DMS53 treated with DMSO at 0.1 percent for 48 hours (cell line): ENCODE measurements around the gene SMPD2.
"Not testable (repeated sequence)": the region's sequence is repeated elsewhere in the genome, so short reads cannot be mapped to it uniquely, and the experiment has no call there.

Experiments
- DNase-seq: peaks from one replicate; lab custom pipeline; 2025; ENCODE audit not compliant: unreplicated experiment; lab: John Stamatoyannopoulos, UW

SMPD2 gene

DNA sequence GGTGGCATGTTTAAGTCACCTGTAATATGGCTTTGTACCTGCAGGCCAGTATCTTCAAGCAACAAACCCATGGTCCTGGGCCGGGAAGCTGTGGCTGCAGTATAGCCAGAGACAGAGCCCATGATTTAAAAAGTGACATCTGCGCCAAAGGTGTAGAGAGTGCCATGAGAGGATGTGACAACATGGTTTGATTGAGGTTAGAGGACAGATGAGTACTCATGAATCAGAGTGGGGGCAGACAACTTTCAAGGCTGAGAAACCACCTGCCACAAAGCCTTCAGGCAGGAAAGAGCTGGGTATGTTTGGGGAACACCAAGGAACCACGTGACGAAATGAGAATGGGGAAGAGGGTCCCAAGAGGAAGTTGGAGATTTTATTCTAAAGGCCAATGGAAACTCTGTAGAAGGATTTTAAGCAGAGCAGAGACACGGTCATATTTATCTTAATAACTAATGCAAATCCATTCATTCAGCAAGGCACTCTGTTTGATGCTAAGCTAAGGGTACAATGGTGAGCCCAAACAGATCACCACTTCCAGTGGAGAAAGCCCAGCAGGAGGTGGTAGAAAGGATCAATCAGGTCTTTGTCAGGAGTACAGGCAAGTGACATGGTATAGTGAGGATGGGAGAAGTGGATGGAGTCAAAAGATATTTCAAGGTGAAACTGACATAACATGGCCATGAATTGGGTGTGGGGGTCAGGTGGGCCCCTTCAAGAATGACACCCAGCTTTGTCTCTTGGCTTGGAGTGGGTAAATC is 18.4 kb downstream of the SMPD2 start:
- DNase-seq: no peak

DNA sequence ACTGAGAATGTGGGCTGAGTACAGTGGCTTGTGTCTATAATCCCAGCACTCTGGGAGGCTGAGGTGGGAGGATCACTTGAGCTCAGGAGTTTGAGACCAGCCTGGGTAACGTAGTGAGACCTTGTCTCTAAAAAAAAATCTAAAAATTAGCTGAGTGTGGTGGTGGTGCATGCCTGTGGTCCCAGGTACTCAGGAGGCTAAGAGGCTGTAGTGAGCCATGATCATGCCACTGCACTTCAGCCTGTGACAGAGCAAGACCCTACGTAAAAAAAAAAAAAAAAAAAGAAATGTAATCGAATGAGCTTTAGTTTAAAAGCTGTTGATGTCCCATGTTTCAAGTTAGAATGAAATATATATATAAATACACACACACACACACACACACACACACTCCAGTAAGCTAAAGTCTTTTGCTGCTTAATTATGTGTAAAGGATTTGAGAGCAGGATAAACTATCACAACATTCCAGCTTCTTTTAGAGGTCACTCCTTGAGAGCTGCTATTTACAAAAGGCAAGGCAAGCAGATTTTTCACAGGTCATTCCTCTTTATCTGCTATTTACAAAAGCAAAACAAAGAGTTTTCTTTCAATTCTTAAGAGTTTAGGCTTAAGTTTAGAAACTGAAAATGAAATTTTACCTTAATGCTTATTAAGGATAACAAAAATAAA is 19.8 kb downstream of the SMPD2 start:
- no peak for DNase-seq

DNA sequence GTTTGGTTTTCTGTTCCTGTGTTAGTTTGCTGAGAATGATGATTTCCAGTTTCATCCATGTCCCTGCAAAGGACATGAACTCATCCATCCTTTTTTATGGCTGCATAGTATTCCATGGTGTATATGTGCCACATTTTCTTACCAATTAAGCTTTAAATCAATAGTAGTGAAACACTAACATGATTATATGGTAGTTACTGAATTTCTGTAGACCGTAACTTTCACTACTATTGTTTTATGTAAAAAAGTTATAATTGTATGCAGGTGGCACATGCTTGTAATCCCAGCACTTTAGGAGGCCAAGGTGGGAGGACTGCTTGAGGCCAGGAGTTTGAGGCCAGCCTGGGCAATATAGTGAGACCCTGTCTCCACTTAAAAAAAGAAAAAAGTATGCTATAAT is 20.7 kb downstream of the SMPD2 start:
- DNase-seq: not testable (repeated sequence)

DNA sequence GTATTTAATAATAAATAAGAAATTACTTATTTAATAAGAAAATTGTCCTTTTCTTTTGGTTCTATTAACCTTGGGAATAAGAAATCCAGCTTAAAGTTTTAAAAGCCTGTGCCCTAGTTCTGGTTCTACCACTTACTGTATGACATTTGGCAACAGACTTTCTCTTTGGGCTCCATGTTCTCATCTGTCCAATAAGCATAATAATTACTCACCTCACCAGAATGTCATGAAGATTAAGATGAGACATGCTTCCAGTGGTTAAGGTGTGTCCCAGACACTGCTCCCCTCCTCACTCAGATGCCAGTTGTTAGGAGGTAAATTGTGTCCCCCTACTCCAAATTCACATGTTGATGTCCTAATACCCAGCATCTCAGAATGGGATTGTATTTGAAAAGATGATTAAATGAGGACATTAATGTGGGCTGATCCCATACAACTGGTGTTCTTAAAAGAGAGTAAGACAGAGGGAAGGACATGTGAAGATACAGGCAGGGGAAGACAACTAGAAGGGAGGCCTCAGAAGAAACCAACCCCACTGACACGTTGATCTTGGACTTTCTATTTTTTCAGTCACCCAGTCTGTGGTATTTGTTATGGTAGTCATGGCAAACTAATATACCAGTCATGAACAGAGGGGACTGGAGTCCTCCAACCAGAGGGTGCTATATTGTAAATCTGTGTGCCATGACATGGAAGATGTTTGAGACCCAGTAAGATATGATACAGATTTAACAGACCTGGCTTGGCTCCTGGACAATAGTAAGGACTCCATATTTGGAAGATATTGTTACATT is 21.4 kb downstream of the SMPD2 start:
- DNase-seq: no peak

DNA sequence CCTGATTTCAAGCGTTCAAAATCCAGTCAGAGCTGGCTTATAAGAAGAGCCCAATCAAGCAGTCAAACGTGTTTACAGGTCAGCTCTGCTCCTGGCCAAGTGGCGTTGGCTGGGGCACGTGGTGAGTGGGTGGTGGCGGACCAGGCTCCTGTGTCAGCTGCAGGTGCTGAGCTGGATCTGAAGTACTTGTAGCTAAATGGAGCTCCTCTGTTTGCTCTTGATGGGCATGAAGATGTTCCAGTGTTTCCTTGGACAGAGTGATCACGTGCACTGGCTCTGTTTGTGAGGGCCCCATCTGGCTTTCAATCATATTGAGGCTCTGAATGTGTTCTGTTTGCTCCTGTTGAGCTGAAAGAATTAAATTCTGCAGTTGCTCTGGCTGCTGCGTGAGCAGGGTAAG is 25.2 kb downstream of the SMPD2 start:
- peak; percentile 96 for DNase-seq

DNA sequence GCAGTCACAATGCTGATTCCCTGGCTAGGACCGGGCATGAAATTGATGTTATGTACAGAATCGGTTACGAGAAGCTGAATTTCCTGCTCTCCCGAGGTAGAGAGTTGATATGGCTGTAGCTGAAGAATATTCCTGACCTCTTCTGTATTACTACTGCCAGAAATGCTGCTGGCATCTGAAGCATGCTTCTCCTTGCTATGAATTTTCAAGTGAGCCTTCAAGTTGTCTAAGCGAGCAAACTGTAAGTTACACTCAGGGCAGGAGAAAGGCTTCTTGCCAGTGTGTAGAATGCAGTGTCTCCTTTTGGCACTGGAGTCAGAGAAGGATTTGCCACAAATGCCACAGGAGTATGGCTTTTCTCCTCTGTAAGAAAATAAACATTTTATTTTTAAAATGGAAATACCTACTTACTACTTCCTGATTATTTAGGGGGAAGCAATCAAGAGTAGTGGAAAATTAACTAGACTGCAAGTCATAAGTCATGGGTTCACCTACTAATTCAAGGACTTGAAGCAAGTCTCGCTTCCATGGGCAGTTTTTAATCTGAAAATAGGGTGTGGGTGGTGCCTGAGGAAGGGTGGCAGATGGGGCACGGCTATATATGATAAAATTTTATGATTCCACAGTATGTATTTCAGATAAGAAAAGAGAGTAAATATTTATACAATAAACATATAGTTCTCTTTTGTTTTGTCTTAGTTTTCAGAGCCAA is 25.8 kb downstream of the SMPD2 start:
- no peak for DNase-seq

DNA sequence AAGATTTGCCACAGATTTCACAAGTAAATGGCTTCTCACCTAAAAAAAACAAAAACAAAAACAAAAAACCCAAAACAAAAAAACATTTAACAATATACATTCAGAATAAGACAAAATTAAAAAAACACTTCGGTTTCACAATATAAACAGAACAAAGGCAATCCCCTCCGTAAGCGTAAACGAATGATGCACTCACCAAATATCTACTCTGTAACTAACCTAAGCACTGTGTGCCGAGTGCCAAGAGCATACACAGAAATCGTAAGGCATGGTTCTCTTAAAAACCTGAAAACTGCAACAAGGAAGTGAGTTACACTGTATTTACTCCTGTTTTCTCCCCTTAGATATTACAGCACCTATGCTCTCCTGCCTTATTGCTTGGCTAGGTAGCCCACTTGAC is 27.2 kb downstream of the SMPD2 start:
- no peak for DNase-seq

DNA sequence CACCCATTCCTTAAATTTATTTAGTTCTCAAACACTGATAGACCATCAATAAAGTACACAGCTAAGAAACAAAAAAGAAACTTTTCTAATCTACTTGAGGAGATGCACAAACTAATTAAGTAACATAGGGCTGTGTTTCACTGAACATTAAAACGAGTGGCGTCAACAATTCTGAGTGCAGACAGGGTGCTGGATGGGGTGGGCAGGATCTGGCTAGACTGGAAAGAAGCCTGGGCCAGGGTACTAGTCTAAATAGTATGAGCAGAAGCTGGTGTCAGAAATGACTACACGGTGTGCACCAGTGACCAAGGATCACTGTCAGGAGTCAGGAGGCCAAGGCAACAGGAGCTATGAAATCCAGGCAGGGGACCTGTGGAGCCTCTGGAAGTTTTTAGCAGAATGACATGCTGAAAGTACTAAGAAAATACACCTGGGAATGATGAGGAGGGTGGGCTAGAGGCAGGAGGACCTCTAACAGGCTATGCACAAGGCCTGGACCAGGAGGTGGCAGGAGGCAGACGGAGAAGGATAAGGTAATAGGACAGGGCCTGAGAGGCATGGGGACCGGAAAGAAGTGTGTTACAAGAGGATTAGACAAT is 29.2 kb downstream of the SMPD2 start:
- no peak for DNase-seq

DNA sequence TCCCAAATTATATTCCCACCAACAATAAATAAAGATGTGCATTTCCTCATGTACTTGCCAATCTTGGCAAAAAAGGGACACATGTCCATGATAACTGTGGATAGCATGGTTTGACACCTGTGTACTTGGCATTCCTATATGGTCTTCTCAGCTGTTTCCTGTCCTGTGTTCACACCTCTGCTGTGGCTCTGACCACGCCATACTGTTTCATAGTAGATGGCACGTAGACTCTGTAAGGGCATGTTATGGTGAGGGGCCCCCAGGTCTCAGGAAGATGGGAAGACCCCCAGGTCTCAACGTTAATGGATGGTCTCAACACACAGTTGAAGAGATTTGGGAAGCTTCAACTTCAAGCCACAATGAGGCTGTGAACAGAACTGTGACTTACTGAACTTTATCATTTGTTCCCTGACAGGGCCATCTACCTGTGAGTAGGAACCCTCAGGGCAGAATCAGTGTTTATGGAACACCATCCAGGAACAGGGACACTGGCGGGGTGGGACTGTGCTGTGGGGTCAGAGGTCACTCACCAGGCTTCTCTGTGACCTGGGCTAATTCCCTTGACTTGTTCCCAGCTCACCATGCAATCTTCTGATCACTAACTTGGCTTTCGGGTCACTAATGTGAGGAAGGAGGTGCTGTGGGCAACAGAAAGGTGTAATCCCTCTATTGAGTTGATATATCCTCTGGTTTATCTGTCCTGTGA is 30.7 kb downstream of the SMPD2 start:
- no peak for DNase-seq

DNA sequence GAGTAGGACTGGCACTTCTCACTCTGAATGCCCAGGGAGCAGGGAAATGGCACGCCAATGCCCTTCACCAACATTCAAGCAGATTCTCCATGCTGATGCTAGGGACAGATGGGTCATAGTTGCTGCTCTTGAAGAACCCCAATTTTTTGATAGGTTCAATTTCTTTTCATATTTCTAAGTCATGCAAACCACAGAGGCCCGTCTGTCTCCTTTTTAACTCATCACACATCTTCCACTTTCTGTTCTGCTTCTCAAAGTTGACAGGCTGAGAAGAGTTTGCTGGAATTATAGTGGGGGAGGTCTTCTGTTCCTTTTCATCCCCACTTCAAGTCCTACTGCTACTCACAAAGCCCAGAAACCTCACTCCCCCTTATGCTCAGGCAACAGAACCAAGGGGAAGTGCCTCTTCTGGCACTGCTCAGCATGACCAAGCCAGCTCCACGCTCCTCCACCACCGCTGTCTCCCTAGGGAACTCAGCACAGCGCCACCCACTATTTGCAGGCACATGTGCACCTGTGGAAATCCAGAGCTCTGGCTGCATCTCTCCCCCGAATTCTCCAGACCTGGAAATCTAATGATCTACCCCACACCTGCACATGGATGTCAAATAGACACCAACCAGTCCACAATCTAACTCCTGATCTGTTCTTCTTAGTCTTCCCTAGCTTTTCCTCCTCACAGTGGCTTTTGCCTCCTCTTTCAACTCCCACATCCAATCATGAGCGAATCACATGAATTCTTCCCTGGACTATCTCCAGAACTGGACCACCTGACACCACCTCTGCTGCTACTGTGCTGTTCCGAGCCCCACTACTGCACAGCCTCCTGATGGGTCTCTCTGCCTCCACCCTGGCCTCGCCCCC is 31.8 kb downstream of the SMPD2 start:
- DNase-seq: no peak

DNA sequence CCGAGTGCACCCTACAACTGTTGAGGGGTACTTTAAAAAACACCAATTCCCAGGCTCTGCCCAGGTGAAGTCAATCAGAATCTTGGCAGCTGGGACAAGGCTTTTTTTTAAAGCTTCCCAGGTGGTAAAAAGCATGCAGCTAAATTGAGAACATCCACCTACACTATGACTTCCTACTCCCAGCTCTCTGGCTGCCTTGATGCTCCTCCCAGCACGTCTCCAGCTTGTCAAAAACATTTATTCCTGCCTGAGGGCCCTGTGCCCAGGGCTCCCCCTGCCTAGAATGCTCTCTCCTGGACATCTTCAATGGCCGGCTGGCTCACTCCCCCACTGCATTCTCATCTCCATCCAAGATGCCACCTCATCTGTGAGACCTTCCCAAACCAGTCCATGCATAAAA is 32.6 kb downstream of the SMPD2 start:
- no peak for DNase-seq

DNA sequence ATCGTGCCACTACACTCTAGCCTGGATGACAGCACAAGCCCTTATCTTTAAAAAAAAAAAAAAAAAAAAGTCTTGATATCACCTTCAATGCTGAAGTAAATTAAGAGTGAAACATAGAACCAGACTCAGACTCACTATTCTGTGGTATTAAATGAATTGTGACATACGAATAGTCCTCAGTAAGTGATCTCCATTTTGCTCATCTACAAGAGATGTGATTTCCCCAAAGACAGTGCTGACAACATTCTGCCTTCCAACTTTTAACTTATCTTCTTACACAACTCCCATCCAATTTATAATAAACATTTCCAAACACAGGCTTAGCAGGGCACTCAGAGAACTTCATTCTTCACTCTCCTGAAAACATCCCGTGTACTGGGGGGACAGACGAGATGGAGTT is 34.5 kb downstream of the SMPD2 start:
- DNase-seq: no peak

DNA sequence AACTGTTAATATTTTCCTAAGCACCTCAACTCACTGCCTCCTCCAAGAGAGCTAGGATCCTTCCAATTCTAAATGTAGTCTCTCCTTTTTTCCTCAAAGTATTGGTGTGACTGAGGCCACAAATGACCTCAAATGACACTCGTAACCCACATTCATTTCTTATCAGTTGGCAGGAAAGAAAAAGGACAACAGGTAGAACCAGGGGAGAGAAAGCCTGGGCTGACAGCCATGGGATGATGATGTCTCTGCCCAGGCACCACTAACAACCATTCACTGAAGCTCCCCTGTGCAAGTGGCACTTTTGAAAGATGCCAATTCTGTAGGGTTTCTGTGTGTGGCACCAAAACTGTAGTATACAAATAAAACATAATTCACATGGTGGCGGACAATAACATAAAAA is 35.1 kb downstream of the SMPD2 start:
- DNase-seq: no peak

DNA sequence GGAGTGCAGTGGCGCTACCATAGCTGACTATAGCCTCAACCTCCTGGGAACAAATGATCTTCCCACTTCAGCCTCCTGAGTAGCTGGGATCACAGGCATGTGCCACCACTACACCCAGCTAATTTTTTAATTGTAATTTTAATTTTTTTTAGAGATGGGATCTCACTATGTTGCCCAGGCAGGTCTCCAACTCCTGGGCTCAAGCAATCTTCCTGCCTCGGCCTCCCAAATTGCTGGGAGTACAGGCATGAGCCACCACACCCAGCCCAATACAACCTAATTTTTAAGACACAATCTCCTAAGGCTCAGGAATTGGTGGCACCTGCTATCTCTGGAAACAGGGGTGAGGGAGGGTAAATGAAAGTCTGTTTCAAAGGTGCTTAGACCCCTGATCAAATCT is 36.7 kb downstream of the SMPD2 start:
- DNase-seq: no peak

DNA sequence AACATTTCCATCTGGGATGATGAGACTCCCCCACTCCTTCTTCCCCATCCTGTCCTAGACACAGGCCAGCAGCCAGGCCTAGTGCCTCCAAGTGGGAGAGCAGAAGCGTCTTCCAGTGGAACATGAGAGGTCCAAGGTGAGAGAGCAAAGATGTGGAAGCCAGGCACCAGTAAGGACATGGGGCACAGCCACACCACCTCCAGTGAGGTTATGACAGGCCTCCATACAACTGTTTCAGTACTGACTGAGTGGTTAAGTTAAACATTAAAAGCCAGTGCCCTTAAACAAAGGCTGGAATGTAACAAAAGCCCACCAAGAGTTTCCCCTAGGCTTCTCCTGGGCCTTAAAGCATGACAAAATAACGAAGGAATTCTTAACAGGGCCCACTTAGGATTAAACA is 37.2 kb downstream of the SMPD2 start:
- DNase-seq: no peak

DNA sequence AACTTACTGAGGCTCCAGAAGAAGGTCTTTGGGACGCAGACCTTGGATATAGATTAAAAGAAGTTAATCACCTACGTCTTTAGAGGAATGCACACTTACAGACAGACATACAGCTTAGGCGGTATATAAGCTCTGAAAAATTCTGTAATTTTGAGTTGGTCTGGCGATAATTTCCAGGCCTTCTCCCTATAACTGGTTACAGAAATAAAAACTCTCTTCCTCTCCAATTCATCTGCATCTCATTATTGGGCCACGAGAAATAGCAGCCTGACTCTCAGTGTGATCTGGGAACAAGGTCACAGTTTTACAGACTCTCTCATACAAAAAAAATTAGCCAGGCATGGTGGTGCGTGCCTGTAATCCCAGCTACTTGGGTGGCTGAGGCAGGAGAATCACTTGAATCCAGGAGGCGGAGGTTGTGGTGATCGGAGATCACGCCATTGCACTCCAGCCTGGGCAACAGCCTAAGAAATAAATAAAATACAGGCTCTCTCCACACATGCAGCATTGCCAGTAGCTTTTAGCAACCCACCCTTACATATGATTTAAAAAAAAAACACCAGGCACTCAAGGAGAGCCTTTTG is 37.8 kb downstream of the SMPD2 start:
- DNase-seq: no peak

DNA sequence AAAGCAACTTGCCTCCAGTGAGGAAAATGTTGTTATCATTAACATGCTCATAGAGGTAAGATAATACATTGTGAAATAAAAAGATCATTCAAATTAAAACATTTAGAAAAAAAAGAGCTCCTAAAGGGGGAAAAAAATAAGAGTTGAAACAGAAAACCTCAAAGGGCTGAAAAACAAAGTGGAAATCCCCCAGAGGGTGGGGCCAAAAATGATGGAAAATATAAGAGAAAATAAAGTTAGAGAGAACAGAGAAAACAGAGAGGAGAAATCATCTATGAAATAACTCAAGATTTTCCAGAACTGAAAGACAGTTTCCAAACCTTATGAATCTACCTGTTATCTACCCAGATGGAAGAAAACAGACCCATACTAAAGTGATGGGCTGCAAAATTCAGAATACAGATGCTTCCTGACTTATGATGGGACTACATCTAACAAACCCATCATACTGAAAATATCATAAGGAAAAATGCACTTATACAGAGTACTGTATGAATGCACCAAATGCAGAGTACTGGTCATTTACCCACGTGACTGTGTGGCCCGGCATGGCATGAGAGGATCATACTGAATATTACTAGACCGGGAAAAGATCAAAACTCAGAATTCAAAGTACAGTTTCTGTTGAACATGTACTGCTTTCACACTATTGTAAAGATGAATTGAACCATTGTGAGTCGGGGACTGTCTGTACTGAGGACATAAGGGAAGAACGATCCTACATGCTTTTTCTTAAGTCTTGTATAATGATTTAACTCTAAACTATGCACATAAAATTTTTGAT is 38.5 kb downstream of the SMPD2 start:
- no peak for DNase-seq

DNA sequence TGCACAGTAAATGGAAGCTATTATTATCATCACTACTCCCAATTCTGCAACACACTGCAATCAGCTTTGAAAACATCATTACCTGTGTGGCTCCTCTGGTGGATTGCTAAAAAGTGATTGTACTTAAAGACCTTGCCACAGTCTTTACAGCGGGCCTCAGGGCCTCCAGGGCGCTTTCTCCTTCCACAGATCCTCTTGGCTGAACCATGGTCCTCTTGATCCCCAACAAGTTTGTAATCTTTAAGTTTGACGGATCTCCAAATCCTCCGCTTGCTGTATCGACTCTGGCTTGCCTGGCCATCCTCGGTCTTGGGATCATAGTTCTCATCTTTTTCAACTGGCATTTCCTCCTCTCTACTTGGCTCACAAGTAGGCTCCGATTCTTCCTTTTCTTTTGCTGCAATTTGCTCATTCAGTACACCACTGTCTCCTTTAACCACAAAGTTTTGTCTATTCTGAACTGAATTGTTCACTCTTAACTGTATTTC is 40.5 kb downstream of the SMPD2 start:
- no peak for DNase-seq
